Breast epithelium (tissue), 3 donors: ENCODE measurements around the gene RGS1.

ENCODE experiments used
- CTCF ChIP-seq, 3 donors: fragments of 450-650 bp; IDR thresholded peaks; one replicate each; pipeline ENCODE4 v1.5.1; 2016 to 2017; ENCODE audit warnings: antibody characterized with exemption in 3 of 3, mild to moderate bottlenecking in 3 of 3, moderate library complexity in 3 of 3
- POLR2A ChIP-seq: fragments of 450-650 bp; IDR thresholded peaks from one replicate; pipeline ENCODE4 v1.6.1; 2016; ENCODE audit warnings: antibody characterized with exemption, mild to moderate bottlenecking, moderate library complexity

GRCh38 chr1:192527950-192528349 is 47.6 kb upstream of the RGS1 start:
- no peak for TF ChIP-seq CTCF (IDR thresholded peaks at IDR 0.05)
- no peak for TF ChIP-seq POLR2A
